HG02981 (cell line): ENCODE results near the gene GGT6.

Source experiments
- ATAC-seq: cut with Tn5 transposase; IDR thresholded peaks from one replicate; pipeline ENCODE4 v1.9.1; 2021; ENCODE audit warnings: mild to moderate bottlenecking, moderate library complexity; ENCODE audit not compliant: unreplicated experiment

GGT6 gene

GRCh38 chr17:4527134-4527533, 33.2 kb downstream of the GGT6 start:
- ATAC-seq = no peak

DNA sequence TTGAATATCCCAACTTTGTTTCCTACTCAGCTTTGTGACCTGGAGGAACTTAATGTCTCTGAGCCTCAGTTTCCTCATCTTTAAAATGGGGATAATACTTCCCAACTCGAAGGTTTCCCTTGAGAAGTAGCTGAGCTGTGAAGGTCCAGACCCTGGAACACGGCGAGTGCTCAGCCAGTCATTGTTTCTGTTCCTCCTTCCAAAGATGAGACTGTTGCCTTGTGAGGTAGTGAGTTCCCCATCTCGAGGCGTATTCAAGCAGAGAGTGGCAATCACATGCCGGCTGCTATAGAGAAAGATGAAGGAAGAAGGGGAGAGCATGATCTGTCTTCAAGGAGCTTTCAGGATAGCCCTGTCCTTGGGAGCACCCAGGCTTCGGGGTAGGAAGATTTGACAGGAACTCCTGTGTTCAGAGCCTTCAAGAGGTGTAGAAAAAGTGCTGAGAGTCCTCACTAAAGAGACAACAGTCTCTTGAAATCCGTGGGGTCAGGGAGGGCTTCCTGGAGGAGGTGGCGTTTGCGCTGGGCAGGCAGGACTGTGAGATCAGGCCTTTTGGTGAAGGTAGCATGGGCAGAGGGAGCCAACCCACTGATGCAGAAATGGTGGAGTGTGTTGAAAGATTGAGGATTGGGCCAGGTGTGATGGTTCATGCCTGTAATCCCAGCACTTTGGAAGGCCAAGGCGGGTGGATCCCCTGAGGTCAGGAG, 34.5 kb downstream of the GGT6 start:
- ATAC-seq = no peak

DNA sequence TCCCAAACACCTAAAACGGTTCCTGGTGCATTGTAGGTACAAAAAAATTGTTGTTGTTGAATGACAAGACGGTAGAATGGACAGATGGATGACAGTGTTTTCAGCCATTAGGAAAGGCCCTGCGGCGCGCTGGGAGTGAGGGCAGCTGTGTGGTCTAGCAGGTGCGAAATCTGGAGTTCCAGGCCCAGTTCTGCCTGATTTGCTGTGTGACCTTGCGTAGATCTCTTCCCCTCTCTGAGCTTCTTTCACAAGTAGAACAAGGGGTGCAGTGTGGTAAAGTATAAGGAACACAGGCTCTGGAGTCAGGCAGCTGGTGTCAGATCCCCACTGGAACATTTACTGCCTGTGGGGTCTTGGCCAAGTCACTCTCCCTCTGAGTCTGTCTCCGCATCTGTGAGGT, 36.4 kb downstream of the GGT6 start:
- ATAC-seq = no peak

- ATAC-seq = no peak
Measured at GRCh38 chr17:4522661-4523060, 37.7 kb downstream of the GGT6 start.

GRCh38 chr17:4520894-4521600, 39.3 kb downstream of the GGT6 start:
- ATAC-seq = no peak

DNA sequence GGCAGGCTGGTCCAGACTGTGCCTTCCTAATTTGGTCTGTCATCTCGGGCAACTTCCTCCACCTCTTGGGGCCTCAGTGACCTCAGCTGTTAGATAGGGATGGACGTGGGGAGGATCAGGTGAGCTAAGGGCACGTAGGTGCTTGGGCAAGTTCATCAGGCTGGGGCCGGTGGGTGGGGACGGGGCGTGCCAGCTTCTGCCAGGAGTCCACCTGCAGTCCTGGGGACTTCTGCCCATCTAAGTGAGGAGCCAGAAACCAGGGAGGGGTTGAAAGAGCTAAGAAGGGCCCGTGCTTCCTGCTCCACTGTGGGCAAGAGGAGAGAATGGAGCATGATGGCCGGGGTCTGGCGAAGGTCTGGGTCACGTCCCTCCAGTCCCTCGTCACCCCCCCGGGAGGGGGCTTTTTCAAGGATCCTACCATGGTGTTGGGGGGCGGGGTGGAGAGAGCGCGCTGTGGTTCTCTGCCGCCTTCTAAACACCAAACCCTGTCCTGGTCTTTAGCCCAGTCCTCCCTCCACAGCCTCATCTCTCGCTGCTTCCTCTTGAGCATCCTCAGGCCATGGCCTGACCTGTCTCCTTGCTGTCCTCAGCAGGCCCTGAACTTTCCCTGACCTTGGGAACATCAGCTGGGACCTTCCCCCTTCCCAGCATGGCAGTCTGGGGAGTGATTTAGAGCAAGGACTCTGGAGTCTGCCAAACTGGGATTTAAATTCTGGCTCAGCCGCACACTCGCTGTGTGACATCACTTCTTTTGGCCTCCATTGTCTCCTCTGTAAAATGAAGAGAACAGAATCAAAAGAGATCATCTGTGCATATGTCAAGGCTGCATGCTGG, 40.1 kb downstream of the GGT6 start:
- ATAC-seq = no peak

DNA sequence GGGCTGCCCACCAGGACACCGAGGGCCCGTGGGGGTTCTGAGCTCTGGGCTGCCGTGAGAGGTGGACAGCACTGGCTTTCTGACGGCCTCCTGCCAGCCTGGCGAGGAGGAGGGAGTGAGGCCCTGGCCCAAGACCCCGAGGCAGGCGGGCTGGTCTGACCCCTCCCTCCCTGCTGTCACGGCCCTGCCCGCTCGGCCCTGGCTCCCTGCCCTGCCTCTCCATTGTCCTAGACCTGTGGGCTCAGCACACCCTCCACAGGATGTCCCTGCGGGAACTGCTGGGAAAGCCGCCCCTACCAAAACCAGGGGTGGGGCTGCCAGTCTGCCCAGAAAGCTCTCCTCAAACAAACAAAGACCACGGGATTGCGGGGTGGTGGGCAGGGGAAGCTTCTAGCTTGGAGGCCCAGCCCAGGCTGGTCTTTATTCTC, 41.0 kb downstream of the GGT6 start:
- no peak for ATAC-seq

- no peak for ATAC-seq
Measured at GRCh38 chr17:4518901-4519300, 41.5 kb downstream of the GGT6 start.

GRCh38 chr17:4516735-4517134, 43.6 kb downstream of the GGT6 start:
- no peak for ATAC-seq

DNA sequence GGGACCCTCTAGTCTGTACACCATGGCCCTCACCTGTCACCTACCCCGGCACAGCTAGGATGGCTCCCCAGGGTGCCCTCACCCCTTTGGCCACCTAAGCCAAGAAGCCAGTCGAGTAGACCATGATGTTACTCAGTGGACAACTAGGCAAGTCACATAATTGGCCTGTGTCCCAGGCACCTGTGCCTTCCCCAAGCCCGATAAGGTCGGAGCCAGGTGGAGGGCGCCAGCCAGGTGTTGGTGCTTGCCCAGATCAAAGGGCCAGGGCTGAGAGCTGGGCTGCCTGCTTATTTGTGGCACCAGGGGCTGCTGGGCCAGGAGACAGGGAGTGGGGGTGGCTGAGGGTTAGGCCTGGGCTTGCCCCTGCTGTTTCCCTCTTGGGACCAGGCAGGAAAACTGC, 44.9 kb downstream of the GGT6 start:
- no peak for ATAC-seq

DNA sequence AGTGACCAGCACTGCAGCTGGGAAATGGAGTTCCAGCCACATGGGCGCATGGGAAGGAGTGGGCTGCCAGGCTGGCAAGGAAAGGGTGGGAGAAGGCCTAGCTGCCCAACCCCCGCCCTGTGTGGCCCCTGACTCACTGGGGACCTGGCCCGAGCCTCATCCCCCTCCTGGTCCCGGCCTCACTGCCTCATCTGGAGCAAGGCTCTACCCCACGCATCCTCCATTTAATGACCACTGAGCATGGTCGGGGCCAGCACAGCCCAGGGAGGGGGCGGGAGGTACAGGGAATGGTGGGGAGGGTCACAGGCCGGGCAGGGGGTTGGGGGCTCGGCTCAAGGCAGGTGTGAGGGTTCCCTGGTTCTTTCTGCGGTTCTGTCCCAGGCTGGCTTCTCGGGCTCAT, 45.6 kb downstream of the GGT6 start:
- ATAC-seq = no peak

DNA sequence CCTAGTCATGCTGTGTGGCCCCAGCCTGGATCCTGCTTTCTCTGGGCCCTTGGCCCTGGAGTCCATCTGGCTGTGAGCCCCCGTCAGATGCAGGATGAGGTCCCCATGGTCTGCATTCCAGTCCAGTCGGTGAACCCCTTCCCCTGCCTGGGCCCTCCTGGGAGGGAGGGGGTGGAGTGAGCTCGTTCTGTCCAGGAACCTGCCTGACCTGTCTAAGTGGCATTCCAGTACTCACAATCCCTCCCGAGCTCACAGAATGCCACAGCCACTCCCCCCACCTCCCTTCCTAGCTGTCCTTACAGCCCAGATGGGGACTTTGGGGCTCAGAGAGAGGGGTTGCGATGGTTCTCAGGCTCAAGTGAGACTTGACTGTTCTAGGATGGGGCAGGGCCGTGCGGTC, 46.2 kb downstream of the GGT6 start:
- no peak for ATAC-seq

GRCh38 chr17:4513113-4514032, 47.0 kb downstream of the GGT6 start:
- no peak for ATAC-seq

- ATAC-seq = no peak
Measured at GRCh38 chr17:4512156-4513112, 47.9 kb downstream of the GGT6 start.

GRCh38 chr17:4511199-4511932, 49.0 kb downstream of the GGT6 start:
- no peak for ATAC-seq

GRCh38 chr17:4510618-4510941, 49.8 kb downstream of the GGT6 start:
- ATAC-seq = no peak

GRCh38 chr17:4509923-4510617, 50.3 kb downstream of the GGT6 start:
- no peak for ATAC-seq

GRCh38 chr17:4509401-4509800, 51.0 kb downstream of the GGT6 start:
- no peak for ATAC-seq
